ENCODE data around the gene RAB1A. TPM values are rescaled to one million over a fixed set of nuclear protein-coding genes. Genes with fewer than 3 reads are reported as not detected.
"Not testable (repeated sequence)": the region's sequence is repeated elsewhere in the genome, so short reads cannot be mapped to it uniquely, and the experiment has no call there.

Gene RAB1A
- total and polyA plus RNA-seq, 12 donors, result 53.8 to 235 (median 136) TPM

DNA sequence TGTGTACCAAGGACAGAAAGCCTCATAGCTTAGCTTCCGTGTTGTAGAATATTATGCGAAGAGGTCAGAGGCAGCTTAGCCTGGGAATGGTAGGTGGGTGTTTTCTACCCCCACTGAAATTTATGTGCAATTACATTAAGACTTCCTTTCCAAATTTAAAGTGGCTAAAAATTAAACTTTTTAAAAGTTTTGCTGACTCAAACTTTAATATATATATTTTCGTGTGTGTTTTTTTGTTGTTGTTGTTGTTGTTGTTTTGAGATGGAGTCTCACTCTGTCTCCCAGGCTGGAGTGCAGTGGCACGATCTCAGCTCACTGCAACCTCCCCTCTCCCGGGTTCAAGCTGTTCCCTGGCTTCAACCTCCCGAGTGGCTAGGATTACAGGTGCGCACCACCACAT, 4.3 kb upstream of the RAB1A start:
- WGBS, 4 donors, result 83 to 88% (median 86%) methylated on average over 7 of the region's 7 CpGs
- Histone ChIP-seq H3K4me1 (replicated peaks in 1 of 2) (peaks cover 0 to 5% of the 10 kb centered on the region in 2 donors), H3K9me3 (replicated peaks in 1 of 3) (no peaks in the 10 kb centered on the region), H3K27ac (no peak overlapping the region), H3K27me3 (no peaks in the 10 kb centered on the region), H3K4me3 (no peak overlapping the region), H3K36me3 (replicated peaks in 1 of 2) (no peaks in the 10 kb centered on the region)
- intact Hi-C loops (cut with DNase I), result no loop called here
- no peak for DNase-seq
- TF ChIP-seq POLR2A (IDR thresholded peaks at IDR 0.05), result no peak
- TF ChIP-seq, protein P1, sequence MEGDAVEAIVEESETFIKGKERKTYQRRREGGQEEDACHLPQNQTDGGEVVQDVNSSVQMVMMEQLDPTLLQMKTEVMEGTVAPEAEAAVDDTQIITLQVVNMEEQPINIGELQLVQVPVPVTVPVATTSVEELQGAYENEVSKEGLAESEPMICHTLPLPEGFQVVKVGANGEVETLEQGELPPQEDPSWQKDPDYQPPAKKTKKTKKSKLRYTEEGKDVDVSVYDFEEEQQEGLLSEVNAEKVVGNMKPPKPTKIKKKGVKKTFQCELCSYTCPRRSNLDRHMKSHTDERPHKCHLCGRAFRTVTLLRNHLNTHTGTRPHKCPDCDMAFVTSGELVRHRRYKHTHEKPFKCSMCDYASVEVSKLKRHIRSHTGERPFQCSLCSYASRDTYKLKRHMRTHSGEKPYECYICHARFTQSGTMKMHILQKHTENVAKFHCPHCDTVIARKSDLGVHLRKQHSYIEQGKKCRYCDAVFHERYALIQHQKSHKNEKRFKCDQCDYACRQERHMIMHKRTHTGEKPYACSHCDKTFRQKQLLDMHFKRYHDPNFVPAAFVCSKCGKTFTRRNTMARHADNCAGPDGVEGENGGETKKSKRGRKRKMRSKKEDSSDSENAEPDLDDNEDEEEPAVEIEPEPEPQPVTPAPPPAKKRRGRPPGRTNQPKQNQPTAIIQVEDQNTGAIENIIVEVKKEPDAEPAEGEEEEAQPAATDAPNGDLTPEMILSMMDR (IDR thresholded peaks at IDR 0.05), result no peak

DNA sequence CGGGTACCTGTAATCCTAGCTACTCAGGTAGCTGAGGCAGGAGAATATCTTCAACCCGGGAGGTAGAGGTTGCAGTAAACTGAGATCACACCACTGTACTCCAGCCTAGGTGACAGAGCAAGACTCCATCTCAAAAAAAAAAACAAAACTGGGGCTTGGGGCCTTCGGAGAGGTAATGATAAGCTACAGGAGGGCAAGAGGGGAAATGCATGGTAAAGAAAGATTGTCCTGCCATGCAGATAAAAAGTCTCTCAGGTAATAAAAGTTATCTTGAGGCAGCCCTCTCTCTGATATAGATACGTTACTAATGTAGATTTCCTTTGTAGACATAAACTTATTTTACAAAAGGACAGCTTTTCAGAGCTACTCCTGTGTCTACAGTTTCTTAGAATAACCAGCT, 3.7 kb upstream of the RAB1A start:
- no peak for DNase-seq
- H3K27me3 ChIP-seq, result no peaks in the 10 kb centered on the region
- H3K36me3 ChIP-seq (replicated peaks in 1 of 2), result no peaks in the 10 kb centered on the region
- H3K27ac ChIP-seq, result no peak overlapping the region
- H3K4me1 ChIP-seq (replicated peaks in 1 of 2), result peaks cover 0 to 7% of the 10 kb centered on the region in 2 donors
- TF ChIP-seq, protein P1 (IDR thresholded peaks at IDR 0.05), result no peak
- no peak for TF ChIP-seq POLR2A (IDR thresholded peaks at IDR 0.05)
- 68 to 80% (median 78%) methylated on average over 4 of the region's 4 CpGs for WGBS, 4 donors
- H3K4me3 ChIP-seq, result no peak overlapping the region
- H3K9me3 ChIP-seq (replicated peaks in 1 of 3), result no peaks in the 10 kb centered on the region
- intact Hi-C loops (cut with DNase I), result no loop called here

GRCh38 chr2:65132930-65133329, 3.0 kb upstream of the RAB1A start:
- H3K9me3 ChIP-seq (replicated peaks in 1 of 3); H3K36me3 ChIP-seq (replicated peaks in 1 of 2); intact Hi-C loops (cut with DNase I); H3K4me3 ChIP-seq; DNase-seq; H3K27me3 ChIP-seq; H3K27ac ChIP-seq: not testable (repeated sequence)
- H3K4me1 ChIP-seq (replicated peaks in 1 of 2), result peaks cover 1 to 14% of the 10 kb centered on the region in 2 donors
- WGBS, 4 donors, result 88 to 90% (median 89%) methylated on average over 15 of the region's 15 CpGs

- WGBS, 4 donors, result 12 to 15% (median 14%) methylated on average over 17 to 19 of the region's 19 CpGs
- TF ChIP-seq POLR2A (IDR thresholded peaks at IDR 0.05), result no peak
- TF ChIP-seq, protein P1 (IDR thresholded peaks at IDR 0.05), result no peak
- no peaks in the 10 kb centered on the region for H3K9me3 ChIP-seq (replicated peaks in 1 of 3)
- H3K4me1 ChIP-seq (replicated peaks in 1 of 2), result peaks cover 22 to 36% of the 10 kb centered on the region in 2 donors
- peak overlapping the region; percentile 8 to 98 (median 86) for H3K27ac ChIP-seq
- H3K36me3 ChIP-seq (replicated peaks in 1 of 2), result no peaks in the 10 kb centered on the region
- H3K27me3 ChIP-seq, result no peaks in the 10 kb centered on the region
- no peak for DNase-seq
- H3K4me3 ChIP-seq, result peak overlapping the region in 2 of 4 donors; percentile 62 to 82
- intact Hi-C loops (cut with DNase I), result no loop called here
These were observed 814 bp upstream of the RAB1A start for GRCh38 chr2:65130664-65131175.

GRCh38 chr2:65129286-65129825, 550 bp downstream of the RAB1A start:
- 0 to 2% (median 0%) methylated on average over 4 to 29 of the region's 29 CpGs for WGBS, 4 donors
- Histone ChIP-seq H3K27ac (peak overlapping the region; percentile 95 to 100 (median 98)), H3K4me3 (peak overlapping the region; percentile 63 to 100 (median 88)), H3K36me3 (replicated peaks in 1 of 2) (no peaks in the 10 kb centered on the region), H3K27me3 (no peaks in the 10 kb centered on the region), H3K9me3 (replicated peaks in 1 of 3) (no peaks in the 10 kb centered on the region), H3K4me1 (replicated peaks in 1 of 2) (peaks cover 35 to 50% of the 10 kb centered on the region in 2 donors)
- no peak for TF ChIP-seq POLR2A (IDR thresholded peaks at IDR 0.05)
- TF ChIP-seq, protein P1 (IDR thresholded peaks at IDR 0.05), result no peak
- DNase-seq, result peak in 6 of 7 donors; percentile 60 to 72 (median 69)
- intact Hi-C loops (cut with DNase I), result loop anchor here in 1 of 2 donors (10.0 kb wide), 1 partner anchor 65 kb away; no protein-coding TSS in a partner anchor
